GM18498 (cell line): ENCODE measurements around the gene ARFGEF2.
"Not testable (repeated sequence)": the region's sequence is repeated elsewhere in the genome, so short reads cannot be mapped to it uniquely, and the experiment has no call there.

Source experiments
- ATAC-seq: cut with Tn5 transposase; IDR thresholded peaks from one replicate; pipeline ENCODE4 v1.9.1; 2021; ENCODE audit warnings: mild to moderate bottlenecking, moderate library complexity; ENCODE audit not compliant: unreplicated experiment

The ARFGEF2 gene

GRCh38 chr20:49046087-49046900 is 124.8 kb downstream of the ARFGEF2 start, which contains the start of gene CSE1L:
CSE1L (plus strand) TSS chr20:49046312; CDS start chr20:49058464, 12,152 bp downstream.
- ATAC-seq = peak; percentile 89

GRCh38 chr20:49052334-49052733 is 130.8 kb downstream of the ARFGEF2 start:
- ATAC-seq = no peak

- peak; percentile 62 for ATAC-seq
Measured at GRCh38 chr20:49054056-49054643, 132.6 kb downstream of the ARFGEF2 start.

- no peak for ATAC-seq
Measured at GRCh38 chr20:49063279-49063678, 141.8 kb downstream of the ARFGEF2 start.

- ATAC-seq = no peak
Measured at GRCh38 chr20:49074521-49074920, 153.0 kb downstream of the ARFGEF2 start.

GRCh38 chr20:49078310-49078709 is 156.8 kb downstream of the ARFGEF2 start:
- no peak for ATAC-seq

GRCh38 chr20:49082295-49082694 is 160.8 kb downstream of the ARFGEF2 start:
- not testable (repeated sequence) for ATAC-seq
